A549 (cell line): Measurements from ENCODE around the gene ZC2HC1B. TPM values are rescaled to one million over a fixed set of nuclear protein-coding genes. Genes with fewer than 3 reads are reported as not detected.
"Not testable (repeated sequence)": the region's sequence is repeated elsewhere in the genome, so short reads cannot be mapped to it uniquely, and the experiment has no call there.

Experiments
- ATAC-seq, 2 experiments: fragments of 200-7000 bp in 1 of 2; fragments of >200 bp in 1 of 2; cut with Nextera tagmentation in 1 of 2; cut with Tn5 transposase in 1 of 2; 3 replicates each; pipeline versions ENCODE4 v1.8.0 to v1.9.1; 2018 to 2020; ENCODE audit warnings: mild to moderate bottlenecking in 1 of 2, moderate library complexity in 1 of 2
- CTCF ChIA-PET: fragments of 300-600 bp; sonication (Branson Sonifier 250); formaldehyde crosslinking; extraction: SDS; loops from one replicate; lab custom pipeline; 2021; ENCODE audit warnings: antibody characterized with exemption, inconsistent platforms; lab: Yijun Ruan, JAX
- POLR2A ChIA-PET: fragments of 350-600 bp; formaldehyde crosslinking; extraction: SDS; loops from one replicate; lab custom pipeline; 2021; ENCODE audit warnings: antibody characterized with exemption, inconsistent platforms; lab: Yijun Ruan, JAX
- DNase-seq, 2 experiments: peaks; one replicate each; pipeline versions ENCODE4 v3.0.0 to v3.0.0-alpha.2; 2011 to 2016; ENCODE audit warnings: low read depth in 1 of 2, low spot score in 1 of 2
- FAIRE-seq: peaks from 2 replicates; lab custom pipeline; 2011; peaks lifted over from hg19 to GRCh38; lab: Jason Lieb, UNC
- H3K27ac ChIP-seq, 2 experiments: fragments of >200 bp; sonication (Bioruptor Twin); formaldehyde crosslinking; 3 replicates each; pipeline ENCODE4 v1.5.1; 2016 to 2017
- H3K4me1 ChIP-seq: fragments of >200 bp; sonication (Bioruptor Twin); formaldehyde crosslinking; 3 replicates; pipeline ENCODE4 v1.6.1; 2016
- H3K4me2 ChIP-seq: fragments of >200 bp; sonication (Bioruptor Twin); formaldehyde crosslinking; 3 replicates; pipeline ENCODE4 v1.6.1; 2016
- H3K4me3 ChIP-seq: fragments of >200 bp; sonication (Bioruptor Twin); formaldehyde crosslinking; 3 replicates; pipeline ENCODE4 v1.5.1; 2016
- H3K9me3 ChIP-seq: fragments of >200 bp; sonication (Bioruptor Twin); formaldehyde crosslinking; 3 replicates; pipeline ENCODE4 v1.6.1; 2016
- CBX2 ChIP-seq: fragments of 200-600 bp; sonication (generic); IDR thresholded peaks from 2 replicates; pipeline ENCODE4 v1.6.1; 2016; ENCODE audit warnings: low read depth, mild to moderate bottlenecking, borderline replicate concordance
- EHMT2 ChIP-seq: fragments of 200-600 bp; sonication (generic); IDR thresholded peaks from 2 replicates; pipeline ENCODE4 v1.6.1; 2016; ENCODE audit warnings: antibody characterized with exemption, low read depth, mild to moderate bottlenecking, moderate library complexity
- HEYL ChIP-seq: fragments of 250-450 bp; sonication (Bioruptor Pico); IDR thresholded peaks from 2 replicates; pipeline ENCODE4 v1.8.0; 2021; ENCODE audit warnings: mild to moderate bottlenecking, moderate library complexity
- HOXB13 ChIP-seq: fragments of 250-450 bp; sonication (Bioruptor Pico); IDR thresholded peaks from 2 replicates; pipeline ENCODE4 v1.5.0; 2020; ENCODE audit warnings: low read depth, mild to moderate bottlenecking, moderate library complexity
- KDM1A ChIP-seq: fragments of 200-600 bp; sonication (generic); IDR thresholded peaks from 2 replicates; pipeline ENCODE4 v1.6.1; 2016; ENCODE audit warnings: low read depth, mild to moderate bottlenecking
- MAZ ChIP-seq: fragments of 150-350 bp; IDR thresholded peaks from 2 replicates; pipeline ENCODE4 v1.6.1; 2014; ENCODE audit warnings: antibody characterized with exemption, low read depth, low read length, borderline replicate concordance
- MYC ChIP-seq: IDR thresholded peaks from 2 replicates; pipeline ENCODE4 v1.6.1; 2012; ENCODE audit warnings: mild to moderate bottlenecking, inconsistent platforms, low read length, improper control_type of control experiment, borderline replicate concordance
- NFE2L2 ChIP-seq: fragments of 150-350 bp; conservative IDR thresholded peaks from 2 replicates; pipeline ENCODE4 v1.6.1; 2014; ENCODE audit warnings: low read length
- NR3C1 ChIP-seq: fragments of >200 bp; sonication (Bioruptor Twin); formaldehyde crosslinking; IDR thresholded peaks from 3 replicates; pipeline ENCODE4 v1.6.1; 2017
- RFX5 ChIP-seq: fragments of 450-650 bp; IDR thresholded peaks from 2 replicates; pipeline ENCODE4 v1.7.1; 2014; ENCODE audit warnings: antibody characterized with exemption, mild to moderate bottlenecking, moderate library complexity
- SMC3 ChIP-seq: fragments of >200 bp; sonication (Bioruptor Twin); formaldehyde crosslinking; IDR thresholded peaks from 3 replicates; pipeline ENCODE4 v1.6.1; 2018; ENCODE audit warnings: inconsistent platforms
- SREBF2 ChIP-seq: fragments of 450-650 bp; IDR thresholded peaks from 2 replicates; pipeline ENCODE4 v1.6.1; 2014; ENCODE audit warnings: mild to moderate bottlenecking, moderate library complexity
- ZFP36 ChIP-seq: fragments of 450-650 bp; IDR thresholded peaks from 2 replicates; pipeline ENCODE4 v1.6.1; 2014; ENCODE audit warnings: borderline replicate concordance; ENCODE audit not compliant: partially characterized antibody
- WGBS: methylation state at CpG from one replicate; pipeline ENCODE4 v1.1.6; 2017; ENCODE audit errors: missing lambda C conversion rate; 5-methylcytosine and 5-hydroxymethylcytosine counted together
- polyA plus RNA-seq, 4 experiments: library from polyadenylated mRNA; depleted of rRNA in 3 of 4; stranded (reverse); fragments of >200 nt; fragmentation: RNase III in 1 of 4; extraction: RNeasy Plus Mini Kit Qiagen cat#74134 plus additional on column Dnase treatment in 1 of 4; gene quantifications; 2 replicates in 3 of 4; 3 replicates in 1 of 4; pipeline ENCODE4 v1.2.3, GENCODE V29; 2011 to 2017
- TF ChIP-seq, protein P1 (sequence below): fragments of 250-450 bp; sonication (Bioruptor Pico); IDR thresholded peaks from 2 replicates; pipeline ENCODE4 v1.5.0; 2021; ENCODE audit warnings: mild to moderate bottlenecking, moderate library complexity, borderline replicate concordance
- TF ChIP-seq, protein P2 (sequence below): fragments of >200 bp; sonication (Bioruptor Twin); formaldehyde crosslinking; IDR thresholded peaks from 3 replicates; pipeline ENCODE4 v1.5.1; 2016
- TF ChIP-seq, protein P3 (sequence below): fragments of 250-450 bp; sonication (Bioruptor Pico); IDR thresholded peaks from 2 replicates; pipeline ENCODE4 v1.5.0; 2020; ENCODE audit warnings: low read depth, mild to moderate bottlenecking, moderate library complexity
- TF ChIP-seq, protein P4 (sequence below): fragments of 150-350 bp; IDR thresholded peaks from 2 replicates; pipeline ENCODE4 v1.6.1; 2014; ENCODE audit warnings: low read depth, mild to moderate bottlenecking, low read length
- TF ChIP-seq, protein P5 (sequence below): fragments of >200 bp; sonication (Bioruptor Twin); formaldehyde crosslinking; IDR thresholded peaks from 3 replicates; pipeline ENCODE4 v1.6.1; 2016

The ZC2HC1B gene
- polyA plus RNA-seq, 2 of the 4 experiments (the other 2 are of a cell fraction), result not detected

DNA sequence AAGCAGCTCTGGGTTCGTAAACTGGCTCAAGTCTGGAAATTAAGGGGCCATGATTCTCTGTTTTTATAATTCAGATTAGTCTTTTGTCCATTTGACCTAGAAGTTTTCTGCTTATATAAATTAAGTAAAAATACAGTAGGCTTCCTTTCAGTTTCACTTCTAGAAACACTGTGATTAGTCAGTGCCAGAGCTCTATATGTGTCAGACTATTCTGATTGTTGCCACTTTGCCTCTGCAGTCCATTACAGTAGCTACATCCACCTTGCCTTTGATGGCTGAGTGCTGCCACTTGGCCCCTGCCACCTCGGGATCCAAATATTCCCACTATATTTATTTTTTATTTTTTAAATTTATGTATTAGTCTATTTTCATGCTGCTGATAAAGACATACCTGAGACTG, 7.9 kb downstream of the ZC2HC1B start:
- ATAC-seq, result no peak
- POLR2A ChIA-PET, result no interaction called here

DNA sequence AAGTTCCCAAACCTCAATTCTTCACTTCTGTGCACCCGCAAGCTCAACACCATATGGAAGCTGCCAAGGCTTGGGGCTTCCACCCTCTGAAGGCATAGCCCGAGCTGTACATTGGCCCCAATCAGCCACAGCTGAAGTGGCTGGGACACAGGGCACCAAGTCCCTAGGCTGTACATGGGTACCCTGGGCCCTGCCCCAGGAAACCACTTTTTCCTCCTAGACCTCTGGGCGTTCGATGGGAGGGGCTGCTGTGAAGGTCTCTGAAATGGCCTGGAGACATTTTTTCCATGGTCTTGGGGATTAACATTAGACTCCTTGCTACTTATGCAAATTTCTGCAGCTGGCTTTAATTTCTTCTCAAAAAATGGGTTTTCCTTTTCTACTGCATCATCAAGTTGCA, 9.3 kb downstream of the ZC2HC1B start:
- POLR2A ChIA-PET, H3K4me3 ChIP-seq, H3K27ac ChIP-seq, H3K4me1 ChIP-seq, DNase-seq, CTCF ChIA-PET, H3K9me3 ChIP-seq, FAIRE-seq, H3K4me2 ChIP-seq, ATAC-seq: not testable (repeated sequence)
- WGBS, result 63% methylated on average over 4 of the region's 4 CpGs

More for the DNA sequence above, 7.9 kb downstream of the ZC2HC1B start:
- Histone ChIP-seq H3K4me3 (no peak overlapping the region), H3K4me2 (no peak overlapping the region), H3K9me3 (peaks cover 10% of the 10 kb centered on the region; the same call in 1 of the 3 replicates), H3K27ac (no peak overlapping the region), H3K4me1 (no peaks in the 10 kb centered on the region)
- no peak for TF ChIP-seq MAZ
- TF ChIP-seq, protein P1, sequence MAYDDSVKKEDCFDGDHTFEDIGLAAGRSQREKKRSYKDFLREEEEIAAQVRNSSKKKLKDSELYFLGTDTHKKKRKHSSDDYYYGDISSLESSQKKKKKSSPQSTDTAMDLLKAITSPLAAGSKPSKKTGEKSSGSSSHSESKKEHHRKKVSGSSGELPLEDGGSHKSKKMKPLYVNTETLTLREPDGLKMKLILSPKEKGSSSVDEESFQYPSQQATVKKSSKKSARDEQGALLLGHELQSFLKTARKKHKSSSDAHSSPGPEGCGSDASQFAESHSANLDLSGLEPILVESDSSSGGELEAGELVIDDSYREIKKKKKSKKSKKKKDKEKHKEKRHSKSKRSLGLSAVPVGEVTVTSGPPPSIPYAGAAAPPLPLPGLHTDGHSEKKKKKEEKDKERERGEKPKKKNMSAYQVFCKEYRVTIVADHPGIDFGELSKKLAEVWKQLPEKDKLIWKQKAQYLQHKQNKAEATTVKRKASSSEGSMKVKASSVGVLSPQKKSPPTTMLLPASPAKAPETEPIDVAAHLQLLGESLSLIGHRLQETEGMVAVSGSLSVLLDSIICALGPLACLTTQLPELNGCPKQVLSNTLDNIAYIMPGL, result no peak
- no peak for TF ChIP-seq ZFP36
- TF ChIP-seq, protein P2, sequence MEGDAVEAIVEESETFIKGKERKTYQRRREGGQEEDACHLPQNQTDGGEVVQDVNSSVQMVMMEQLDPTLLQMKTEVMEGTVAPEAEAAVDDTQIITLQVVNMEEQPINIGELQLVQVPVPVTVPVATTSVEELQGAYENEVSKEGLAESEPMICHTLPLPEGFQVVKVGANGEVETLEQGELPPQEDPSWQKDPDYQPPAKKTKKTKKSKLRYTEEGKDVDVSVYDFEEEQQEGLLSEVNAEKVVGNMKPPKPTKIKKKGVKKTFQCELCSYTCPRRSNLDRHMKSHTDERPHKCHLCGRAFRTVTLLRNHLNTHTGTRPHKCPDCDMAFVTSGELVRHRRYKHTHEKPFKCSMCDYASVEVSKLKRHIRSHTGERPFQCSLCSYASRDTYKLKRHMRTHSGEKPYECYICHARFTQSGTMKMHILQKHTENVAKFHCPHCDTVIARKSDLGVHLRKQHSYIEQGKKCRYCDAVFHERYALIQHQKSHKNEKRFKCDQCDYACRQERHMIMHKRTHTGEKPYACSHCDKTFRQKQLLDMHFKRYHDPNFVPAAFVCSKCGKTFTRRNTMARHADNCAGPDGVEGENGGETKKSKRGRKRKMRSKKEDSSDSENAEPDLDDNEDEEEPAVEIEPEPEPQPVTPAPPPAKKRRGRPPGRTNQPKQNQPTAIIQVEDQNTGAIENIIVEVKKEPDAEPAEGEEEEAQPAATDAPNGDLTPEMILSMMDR, result no peak
- DNase-seq (no peak), FAIRE-seq (no peak)
- WGBS, result 45% methylated on average over 2 of the region's 2 CpGs
- CTCF ChIA-PET, result no interaction called here

DNA sequence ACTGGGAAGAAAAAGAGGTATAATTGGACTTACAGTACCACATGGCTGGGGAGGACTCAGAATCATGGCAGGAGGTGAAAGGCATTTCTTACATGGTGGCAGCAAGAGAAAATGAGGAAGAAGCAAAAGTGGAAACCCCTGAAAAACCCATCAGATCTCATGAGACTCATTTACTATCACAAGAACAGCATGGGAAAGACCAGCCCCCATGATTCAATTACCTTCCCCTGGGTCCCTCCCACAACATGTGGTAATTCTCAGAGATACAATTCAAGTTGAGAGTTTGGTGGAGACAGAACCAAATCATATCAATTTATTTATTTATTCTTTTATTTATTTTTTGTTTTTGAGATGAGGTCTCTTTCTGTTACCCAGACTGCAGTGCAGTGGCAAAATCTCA, 10.2 kb downstream of the ZC2HC1B start:
- POLR2A ChIA-PET, H3K4me1 ChIP-seq, CTCF ChIA-PET, H3K9me3 ChIP-seq, H3K4me2 ChIP-seq, H3K4me3 ChIP-seq, ATAC-seq, DNase-seq, H3K27ac ChIP-seq, FAIRE-seq: not testable (repeated sequence)

DNA sequence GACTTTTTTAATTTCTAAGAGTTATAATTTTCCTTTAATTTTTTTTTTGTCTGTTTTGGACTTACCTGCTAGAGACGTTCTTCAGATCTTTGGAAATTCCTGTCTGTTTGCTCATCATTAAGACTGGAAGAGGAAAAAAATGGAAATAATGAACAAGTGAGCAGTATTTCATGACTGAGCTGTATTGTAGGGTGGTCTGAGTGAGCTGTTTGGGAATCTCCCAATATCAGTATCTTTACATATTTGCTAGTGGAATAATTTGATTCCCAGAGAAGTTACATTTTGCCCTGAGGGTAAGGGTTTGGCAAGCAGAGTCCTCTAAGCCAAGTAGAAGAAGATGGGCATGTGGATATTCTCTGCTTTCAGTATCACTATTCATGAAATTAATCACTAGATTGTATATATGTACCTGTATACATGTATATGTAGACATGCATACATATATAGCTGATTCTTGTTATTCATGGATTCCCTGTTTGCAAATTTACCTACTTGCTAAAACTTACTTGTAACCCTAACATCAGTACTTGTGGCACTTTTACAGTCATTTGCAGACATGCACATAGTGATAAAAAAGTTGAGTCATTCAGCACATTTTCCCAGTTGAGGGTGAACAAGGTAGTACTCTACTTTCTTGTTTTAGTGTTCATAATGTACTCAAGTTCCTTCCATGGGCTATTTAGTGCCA, 13.5 kb downstream of the ZC2HC1B start:
- Histone ChIP-seq H3K4me3 (no peak overlapping the region), H3K27ac (no peak overlapping the region), H3K4me2 (no peak overlapping the region), H3K9me3 (peaks cover 7% of the 10 kb centered on the region; the same call in 1 of the 3 replicates), H3K4me1 (no peaks in the 10 kb centered on the region)
- POLR2A ChIA-PET, result no interaction called here
- FAIRE-seq (no peak), DNase-seq (no peak), ATAC-seq (no peak)
- WGBS, result 62% methylated on average over 1 of the region's 1 CpG
- CTCF ChIA-PET, result no interaction called here
- no peak for TF ChIP-seq ZFP36
- TF ChIP-seq, protein P3, sequence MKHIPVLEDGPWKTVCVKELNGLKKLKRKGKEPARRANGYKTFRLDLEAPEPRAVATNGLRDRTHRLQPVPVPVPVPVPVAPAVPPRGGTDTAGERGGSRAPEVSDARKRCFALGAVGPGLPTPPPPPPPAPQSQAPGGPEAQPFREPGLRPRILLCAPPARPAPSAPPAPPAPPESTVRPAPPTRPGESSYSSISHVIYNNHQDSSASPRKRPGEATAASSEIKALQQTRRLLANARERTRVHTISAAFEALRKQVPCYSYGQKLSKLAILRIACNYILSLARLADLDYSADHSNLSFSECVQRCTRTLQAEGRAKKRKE, result no peak
- TF ChIP-seq, protein P4, sequence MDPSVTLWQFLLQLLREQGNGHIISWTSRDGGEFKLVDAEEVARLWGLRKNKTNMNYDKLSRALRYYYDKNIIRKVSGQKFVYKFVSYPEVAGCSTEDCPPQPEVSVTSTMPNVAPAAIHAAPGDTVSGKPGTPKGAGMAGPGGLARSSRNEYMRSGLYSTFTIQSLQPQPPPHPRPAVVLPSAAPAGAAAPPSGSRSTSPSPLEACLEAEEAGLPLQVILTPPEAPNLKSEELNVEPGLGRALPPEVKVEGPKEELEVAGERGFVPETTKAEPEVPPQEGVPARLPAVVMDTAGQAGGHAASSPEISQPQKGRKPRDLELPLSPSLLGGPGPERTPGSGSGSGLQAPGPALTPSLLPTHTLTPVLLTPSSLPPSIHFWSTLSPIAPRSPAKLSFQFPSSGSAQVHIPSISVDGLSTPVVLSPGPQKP, result no peak
- TF ChIP-seq SREBF2, result no peak
- TF ChIP-seq, protein P2, result no peak
- TF ChIP-seq CBX2, result no peak
- TF ChIP-seq MYC, result no peak
- no peak for TF ChIP-seq NR3C1
- TF ChIP-seq HOXB13 (CRISPR knock-in tag), result no peak
- TF ChIP-seq NFE2L2, result no peak
- TF ChIP-seq MAZ, result no peak
- TF ChIP-seq HEYL, result no peak
- no peak for TF ChIP-seq EHMT2
- TF ChIP-seq, protein P5, sequence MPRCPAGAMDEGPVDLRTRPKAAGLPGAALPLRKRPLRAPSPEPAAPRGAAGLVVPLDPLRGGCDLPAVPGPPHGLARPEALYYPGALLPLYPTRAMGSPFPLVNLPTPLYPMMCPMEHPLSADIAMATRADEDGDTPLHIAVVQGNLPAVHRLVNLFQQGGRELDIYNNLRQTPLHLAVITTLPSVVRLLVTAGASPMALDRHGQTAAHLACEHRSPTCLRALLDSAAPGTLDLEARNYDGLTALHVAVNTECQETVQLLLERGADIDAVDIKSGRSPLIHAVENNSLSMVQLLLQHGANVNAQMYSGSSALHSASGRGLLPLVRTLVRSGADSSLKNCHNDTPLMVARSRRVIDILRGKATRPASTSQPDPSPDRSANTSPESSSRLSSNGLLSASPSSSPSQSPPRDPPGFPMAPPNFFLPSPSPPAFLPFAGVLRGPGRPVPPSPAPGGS, result no peak
- no peak for TF ChIP-seq KDM1A
- no peak for TF ChIP-seq RFX5
- no peak for TF ChIP-seq SMC3
